ENCODE measurements around the gene AFMID.

Gene AFMID

DNA sequence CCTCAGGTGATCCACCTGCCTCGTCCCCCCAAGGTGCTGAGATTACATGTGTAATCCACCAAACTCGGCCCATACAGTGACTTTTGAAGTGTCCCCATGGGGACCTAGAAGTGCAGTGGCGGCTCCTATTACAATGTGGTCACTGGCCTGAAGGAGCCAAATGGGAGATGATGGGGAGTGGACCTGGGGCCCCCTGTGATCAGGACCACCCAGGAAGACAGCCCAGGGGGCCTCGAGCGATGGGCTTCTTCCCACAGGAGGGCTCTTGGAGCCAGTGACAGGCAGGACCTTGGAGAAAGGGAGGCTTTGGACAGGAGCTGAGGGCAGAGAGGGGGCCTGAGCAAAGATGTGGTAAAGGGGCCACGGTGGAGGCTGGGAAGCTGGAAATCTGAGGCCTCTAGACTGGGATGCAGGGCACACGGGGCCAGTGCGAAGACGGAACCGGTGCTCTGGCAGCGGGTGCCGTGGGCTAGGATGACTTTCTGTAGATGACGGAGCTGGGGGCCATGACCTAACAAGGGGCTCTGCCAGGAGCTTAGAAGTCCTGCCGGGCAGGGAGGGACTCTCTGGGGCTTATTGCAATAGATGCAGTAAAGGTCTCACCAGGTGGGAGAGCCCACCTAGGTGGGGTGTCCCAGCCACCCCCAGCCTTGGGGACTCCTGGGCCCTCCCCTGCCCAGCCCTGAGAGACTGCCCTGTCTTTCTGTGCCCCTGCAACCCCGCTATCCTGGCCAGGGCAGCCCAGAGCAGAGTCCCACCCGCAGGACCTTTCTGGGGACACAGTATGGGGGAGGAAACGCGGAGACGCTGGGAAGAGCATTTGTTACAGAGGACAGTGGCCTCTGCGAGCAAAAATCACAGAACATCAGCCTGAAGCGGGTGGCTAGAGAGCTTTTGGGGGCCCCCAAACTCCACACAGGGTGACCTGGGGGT is 43.7 kb upstream of the AFMID start:
- H3K9ac ChIP-seq (ENCODE audit: low read depth in 1 of 2, low read length in 2 of 2): no peak overlapping the region
- no peaks in the 10 kb centered on the region for H3K36me3 ChIP-seq (ENCODE audit: control insufficient read depth in 1 of 2, insufficient read depth in 2 of 2, low read length in 2 of 2)
- no peaks in the 10 kb centered on the region for H3K9me3 ChIP-seq (ENCODE audit: control insufficient read depth in 1 of 2, low read length in 2 of 2)
- peak overlapping the region; percentile 30 for H3K27ac ChIP-seq (ENCODE audit: low read depth, low read length)
- no peaks in the 10 kb centered on the region for H3K27me3 ChIP-seq (ENCODE audit: control insufficient read depth in 1 of 2, insufficient read depth in 2 of 2, low read length in 2 of 2)
- peaks cover 56 to 73% of the 10 kb centered on the region in 2 donors for H3K4me1 ChIP-seq (ENCODE audit: control insufficient read depth in 1 of 2, insufficient read depth in 2 of 2, low read length in 2 of 2)
- no peak overlapping the region for H3K4me3 ChIP-seq (ENCODE audit: low read depth in 1 of 2, low read length in 2 of 2)

DNA sequence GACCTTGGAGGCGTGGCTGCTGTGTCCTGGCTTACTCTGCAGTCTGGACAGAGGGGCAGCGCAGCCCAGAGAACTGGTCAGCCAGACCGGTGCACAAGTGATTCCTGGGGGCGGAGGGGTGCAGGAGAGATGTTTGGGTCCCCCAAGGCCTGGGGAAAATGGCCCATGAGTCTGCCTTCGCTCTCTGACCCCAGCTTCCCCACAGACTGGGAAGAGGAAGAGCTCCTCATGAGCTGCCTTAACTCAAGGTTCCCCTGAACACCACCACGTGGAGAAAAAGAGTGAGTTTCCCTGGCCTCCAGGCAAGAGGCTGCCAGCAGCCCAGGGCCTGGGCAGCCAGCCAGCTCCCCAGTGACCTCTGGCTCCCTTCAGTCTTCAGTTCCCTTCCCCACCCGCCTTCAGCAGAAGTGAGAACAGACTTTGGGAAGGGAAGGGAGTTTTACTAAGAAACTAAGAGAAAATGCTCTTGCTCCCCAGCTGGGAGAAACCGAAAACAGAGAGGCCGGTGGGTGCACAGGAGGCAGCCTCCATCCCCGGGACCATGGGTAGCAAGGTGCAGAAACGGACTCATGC is 42.9 kb upstream of the AFMID start:
- Histone ChIP-seq H3K27ac (ENCODE audit: low read depth, low read length) (peak overlapping the region; percentile 60), H3K9ac (ENCODE audit: low read depth in 1 of 2, low read length in 2 of 2) (peak overlapping the region in 1 of 2 donors; percentile 66), H3K9me3 (ENCODE audit: control insufficient read depth in 1 of 2, low read length in 2 of 2) (no peaks in the 10 kb centered on the region), H3K4me1 (ENCODE audit: control insufficient read depth in 1 of 2, insufficient read depth in 2 of 2, low read length in 2 of 2) (peaks cover 56 to 77% of the 10 kb centered on the region in 2 donors), H3K36me3 (ENCODE audit: control insufficient read depth in 1 of 2, insufficient read depth in 2 of 2, low read length in 2 of 2) (no peaks in the 10 kb centered on the region), H3K4me3 (ENCODE audit: low read depth in 1 of 2, low read length in 2 of 2) (peak overlapping the region; percentile 19 to 40), H3K27me3 (ENCODE audit: control insufficient read depth in 1 of 2, insufficient read depth in 2 of 2, low read length in 2 of 2) (no peaks in the 10 kb centered on the region)

DNA sequence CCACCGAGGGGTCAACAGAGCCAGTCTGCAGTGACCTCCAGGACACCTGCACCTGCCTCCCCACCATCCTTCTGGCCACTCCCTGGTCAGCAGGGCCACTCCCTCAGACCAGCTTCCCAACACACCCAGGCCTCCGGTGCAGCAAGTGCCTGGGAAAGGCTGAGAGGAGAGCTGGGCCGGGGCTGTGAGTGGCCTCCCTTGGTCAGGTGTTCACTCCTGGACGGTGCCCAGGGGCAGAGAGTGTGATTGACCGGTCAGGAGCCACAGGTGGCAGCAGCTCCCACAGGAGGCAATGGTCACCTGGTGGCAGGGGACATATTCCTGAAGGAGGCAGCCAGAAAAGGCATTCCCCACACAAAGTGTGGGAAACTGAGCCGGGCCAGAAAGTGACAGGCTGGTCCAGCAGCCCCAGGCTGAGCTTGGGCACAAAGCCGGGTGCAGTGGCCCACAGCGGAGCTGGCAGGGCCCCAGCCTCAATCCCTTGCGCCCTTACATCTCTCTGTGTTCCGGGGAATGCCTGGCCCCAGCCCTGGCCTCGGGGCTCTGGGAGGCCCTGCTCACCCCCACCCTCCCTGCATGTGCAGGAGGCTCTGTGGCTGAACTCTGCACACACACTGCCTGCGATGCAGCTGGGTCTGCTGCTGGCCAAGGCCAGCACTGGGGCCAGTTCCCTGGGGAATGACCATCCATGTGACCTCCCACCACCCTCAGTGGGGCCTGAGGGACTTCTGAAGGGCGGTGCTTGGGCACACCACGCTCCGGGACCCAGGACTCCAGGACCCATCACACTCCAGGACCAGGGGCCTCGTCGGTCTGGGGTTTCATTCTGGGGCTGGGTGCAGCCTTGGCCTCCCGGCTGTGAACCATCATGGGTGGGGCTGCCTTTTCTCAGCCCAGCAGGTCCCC is 42.2 kb upstream of the AFMID start:
- Histone ChIP-seq H3K4me1 (ENCODE audit: control insufficient read depth in 1 of 2, insufficient read depth in 2 of 2, low read length in 2 of 2) (peaks cover 56 to 77% of the 10 kb centered on the region in 2 donors), H3K27me3 (ENCODE audit: control insufficient read depth in 1 of 2, insufficient read depth in 2 of 2, low read length in 2 of 2) (no peaks in the 10 kb centered on the region), H3K9ac (ENCODE audit: low read depth in 1 of 2, low read length in 2 of 2) (peak overlapping the region in 1 of 2 donors; percentile 66), H3K4me3 (ENCODE audit: low read depth in 1 of 2, low read length in 2 of 2) (peak overlapping the region; percentile 19 to 40), H3K9me3 (ENCODE audit: control insufficient read depth in 1 of 2, low read length in 2 of 2) (no peaks in the 10 kb centered on the region), H3K27ac (ENCODE audit: low read depth, low read length) (peak overlapping the region; percentile 60), H3K36me3 (ENCODE audit: control insufficient read depth in 1 of 2, insufficient read depth in 2 of 2, low read length in 2 of 2) (no peaks in the 10 kb centered on the region)

DNA sequence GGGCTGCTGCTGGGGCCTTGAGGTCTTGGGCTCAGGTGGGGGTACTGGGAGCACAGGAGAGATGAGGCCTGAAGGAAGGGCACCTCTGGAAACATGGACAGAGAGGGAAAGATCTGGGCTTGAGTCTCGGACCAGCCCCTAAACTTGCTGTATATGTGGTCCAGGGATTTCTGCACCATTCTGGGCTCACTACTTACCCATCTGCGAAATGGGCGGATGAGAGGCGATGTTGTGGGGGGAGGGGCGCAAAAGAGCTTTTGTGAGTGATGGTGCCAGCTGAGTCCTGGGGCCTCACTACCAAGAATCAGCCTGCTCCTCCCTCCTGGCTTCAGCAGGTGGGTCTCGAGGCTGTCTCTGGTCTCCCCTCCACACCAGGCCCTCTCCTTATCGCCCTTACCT is 40.7 kb upstream of the AFMID start:
- H3K4me1 ChIP-seq (ENCODE audit: control insufficient read depth in 1 of 2, insufficient read depth in 2 of 2, low read length in 2 of 2): peaks cover 59 to 74% of the 10 kb centered on the region in 2 donors
- H3K27me3 ChIP-seq (ENCODE audit: control insufficient read depth in 1 of 2, insufficient read depth in 2 of 2, low read length in 2 of 2): no peaks in the 10 kb centered on the region
- no peak overlapping the region for H3K27ac ChIP-seq (ENCODE audit: low read depth, low read length)

DNA sequence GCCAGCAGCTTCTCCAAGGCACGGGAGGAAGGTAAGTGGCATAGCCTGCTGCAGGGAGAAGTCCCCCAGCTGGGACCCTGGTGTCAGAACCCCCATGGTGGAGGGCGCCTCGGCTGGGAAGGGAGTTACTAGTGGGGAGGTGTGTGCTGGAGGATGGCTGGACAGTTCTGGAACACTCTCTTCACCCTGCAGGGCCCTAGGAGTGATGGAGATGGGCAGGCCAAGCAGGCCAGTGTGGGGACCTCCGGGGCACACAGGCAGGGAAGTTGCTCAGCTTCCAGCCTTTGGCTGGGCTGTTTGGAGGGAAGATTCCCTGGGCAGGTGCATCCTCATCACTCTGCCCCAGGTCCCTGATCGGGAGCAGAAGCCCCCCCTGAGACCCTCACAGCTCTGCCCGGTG is 40.3 kb upstream of the AFMID start:
- Histone ChIP-seq H3K9me3 (ENCODE audit: control insufficient read depth in 1 of 2, low read length in 2 of 2) (no peaks in the 10 kb centered on the region), H3K9ac (ENCODE audit: low read depth in 1 of 2, low read length in 2 of 2) (no peak overlapping the region), H3K36me3 (ENCODE audit: control insufficient read depth in 1 of 2, insufficient read depth in 2 of 2, low read length in 2 of 2) (no peaks in the 10 kb centered on the region), H3K4me1 (ENCODE audit: control insufficient read depth in 1 of 2, insufficient read depth in 2 of 2, low read length in 2 of 2) (peaks cover 58 to 70% of the 10 kb centered on the region in 2 donors), H3K27me3 (ENCODE audit: control insufficient read depth in 1 of 2, insufficient read depth in 2 of 2, low read length in 2 of 2) (no peaks in the 10 kb centered on the region), H3K27ac (ENCODE audit: low read depth, low read length) (no peak overlapping the region), H3K4me3 (ENCODE audit: low read depth in 1 of 2, low read length in 2 of 2) (no peak overlapping the region)

More for the DNA sequence above, 40.7 kb upstream of the AFMID start:
- no peaks in the 10 kb centered on the region for H3K9me3 ChIP-seq (ENCODE audit: control insufficient read depth in 1 of 2, low read length in 2 of 2)
- H3K36me3 ChIP-seq (ENCODE audit: control insufficient read depth in 1 of 2, insufficient read depth in 2 of 2, low read length in 2 of 2): no peaks in the 10 kb centered on the region
- H3K4me3 ChIP-seq (ENCODE audit: low read depth in 1 of 2, low read length in 2 of 2): no peak overlapping the region
- H3K9ac ChIP-seq (ENCODE audit: low read depth in 1 of 2, low read length in 2 of 2): no peak overlapping the region

DNA sequence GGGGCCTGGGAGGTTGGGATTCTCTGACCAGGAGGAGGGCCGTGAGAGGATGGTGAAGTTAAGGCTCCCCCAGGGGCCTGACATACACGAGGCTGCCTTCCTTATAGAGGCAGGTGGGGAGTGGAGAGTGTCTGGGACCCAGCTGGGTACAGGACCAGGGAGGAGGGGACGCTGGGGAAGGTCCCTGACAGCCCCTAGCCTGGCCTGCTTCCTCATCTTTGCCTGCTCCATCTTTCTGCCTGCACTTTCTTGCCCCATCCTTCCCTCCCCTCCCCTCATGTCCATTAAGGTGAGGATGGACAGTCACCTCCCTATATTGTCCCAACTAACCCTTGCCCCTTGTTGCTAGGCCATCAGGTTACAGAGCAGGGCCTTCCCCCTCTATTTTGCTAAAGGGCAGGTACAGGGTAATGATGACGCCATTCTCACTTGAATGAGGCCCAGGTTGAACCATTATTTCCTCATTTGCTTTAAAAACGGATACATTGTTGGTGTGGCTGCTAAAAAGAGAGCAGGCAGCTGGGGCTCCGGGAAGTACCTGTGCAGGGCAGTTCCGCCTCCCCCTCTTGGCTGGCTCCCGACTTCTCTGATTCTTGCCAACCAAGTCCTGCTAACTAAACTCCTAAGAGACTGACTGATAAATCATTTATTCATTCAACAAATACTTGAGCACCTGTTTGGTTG is 39.7 kb upstream of the AFMID start:
- H3K36me3 ChIP-seq (ENCODE audit: control insufficient read depth in 1 of 2, insufficient read depth in 2 of 2, low read length in 2 of 2): no peaks in the 10 kb centered on the region
- H3K27ac ChIP-seq (ENCODE audit: low read depth, low read length): no peak overlapping the region
- no peak overlapping the region for H3K4me3 ChIP-seq (ENCODE audit: low read depth in 1 of 2, low read length in 2 of 2)
- no peak overlapping the region for H3K9ac ChIP-seq (ENCODE audit: low read depth in 1 of 2, low read length in 2 of 2)
- H3K27me3 ChIP-seq (ENCODE audit: control insufficient read depth in 1 of 2, insufficient read depth in 2 of 2, low read length in 2 of 2): no peaks in the 10 kb centered on the region
- no peaks in the 10 kb centered on the region for H3K9me3 ChIP-seq (ENCODE audit: control insufficient read depth in 1 of 2, low read length in 2 of 2)
- H3K4me1 ChIP-seq (ENCODE audit: control insufficient read depth in 1 of 2, insufficient read depth in 2 of 2, low read length in 2 of 2): peaks cover 54 to 64% of the 10 kb centered on the region in 2 donors

DNA sequence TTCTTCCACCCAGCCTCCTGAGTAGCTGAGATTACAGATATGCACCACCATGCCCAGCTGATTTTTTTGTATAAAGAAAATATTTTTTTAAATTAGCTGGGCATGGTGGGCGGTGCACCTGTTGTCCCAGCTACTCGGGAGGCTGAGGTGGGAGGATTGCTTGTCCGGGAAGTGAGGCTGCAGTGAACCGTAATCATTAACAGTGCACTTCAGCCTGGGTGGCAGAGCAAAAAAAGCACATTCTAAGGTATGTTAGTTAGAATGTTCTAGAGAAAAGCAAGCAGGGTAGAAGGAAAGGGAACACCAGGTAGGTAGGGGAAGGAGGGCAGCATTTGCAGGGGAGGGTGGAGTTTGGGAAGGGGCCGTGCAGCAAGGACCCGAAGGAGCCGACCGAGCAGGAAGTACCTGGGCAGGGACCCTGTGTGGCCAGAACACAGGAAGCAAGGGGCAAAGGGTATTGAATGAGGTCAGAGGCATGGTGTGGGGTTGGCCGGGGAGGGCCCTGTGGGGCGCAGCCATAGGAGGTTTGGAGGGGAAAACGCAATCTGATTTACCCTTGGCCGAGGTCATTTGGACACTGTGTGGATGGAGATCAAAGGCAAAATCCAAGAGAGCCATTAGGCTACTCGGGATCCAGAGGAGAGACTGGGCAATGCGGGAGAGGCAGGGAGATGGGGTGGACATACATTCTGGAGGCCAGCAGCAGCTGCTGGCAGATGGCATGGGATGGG is 38.7 kb upstream of the AFMID start:
- no peaks in the 10 kb centered on the region for H3K27me3 ChIP-seq (ENCODE audit: control insufficient read depth in 1 of 2, insufficient read depth in 2 of 2, low read length in 2 of 2)

DNA sequence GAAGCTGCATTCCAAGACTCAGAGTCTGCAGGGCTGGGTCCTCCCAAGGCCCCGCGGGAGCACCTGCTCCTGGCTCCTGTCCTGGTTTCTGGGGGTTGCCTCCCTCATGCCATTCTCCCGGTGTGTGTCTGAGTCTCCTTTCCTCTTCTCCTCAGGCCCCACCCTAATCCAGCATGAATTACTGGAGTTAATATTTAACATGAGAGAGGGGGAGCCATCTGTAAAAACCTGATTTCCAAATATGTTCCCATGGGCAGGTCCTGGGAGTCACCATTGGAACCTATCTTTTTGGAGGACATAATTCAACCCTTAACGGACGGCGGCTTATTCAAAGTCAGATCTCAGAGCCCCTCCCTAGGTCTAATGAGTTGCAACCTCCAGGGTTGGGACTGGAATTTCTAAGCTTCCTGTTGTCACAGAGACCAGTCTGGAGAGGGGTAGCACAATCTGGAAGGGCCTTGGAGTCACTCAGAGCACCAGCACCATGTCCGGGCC is 35.6 kb upstream of the AFMID start:
- Histone ChIP-seq H3K9ac (ENCODE audit: low read depth in 1 of 2, low read length in 2 of 2) (no peak overlapping the region), H3K4me1 (ENCODE audit: control insufficient read depth in 1 of 2, insufficient read depth in 2 of 2, low read length in 2 of 2) (peaks cover 24 to 32% of the 10 kb centered on the region in 2 donors), H3K27me3 (ENCODE audit: control insufficient read depth in 1 of 2, insufficient read depth in 2 of 2, low read length in 2 of 2) (no peaks in the 10 kb centered on the region), H3K4me3 (ENCODE audit: low read depth in 1 of 2, low read length in 2 of 2) (no peak overlapping the region), H3K9me3 (ENCODE audit: control insufficient read depth in 1 of 2, low read length in 2 of 2) (no peaks in the 10 kb centered on the region), H3K36me3 (ENCODE audit: control insufficient read depth in 1 of 2, insufficient read depth in 2 of 2, low read length in 2 of 2) (no peaks in the 10 kb centered on the region), H3K27ac (ENCODE audit: low read depth, low read length) (no peak overlapping the region)

More for the DNA sequence above, 38.7 kb upstream of the AFMID start:
- H3K9ac ChIP-seq (ENCODE audit: low read depth in 1 of 2, low read length in 2 of 2): no peak overlapping the region
- H3K27ac ChIP-seq (ENCODE audit: low read depth, low read length): no peak overlapping the region
- no peaks in the 10 kb centered on the region for H3K36me3 ChIP-seq (ENCODE audit: control insufficient read depth in 1 of 2, insufficient read depth in 2 of 2, low read length in 2 of 2)
- no peaks in the 10 kb centered on the region for H3K9me3 ChIP-seq (ENCODE audit: control insufficient read depth in 1 of 2, low read length in 2 of 2)
- H3K4me3 ChIP-seq (ENCODE audit: low read depth in 1 of 2, low read length in 2 of 2): no peak overlapping the region
- H3K4me1 ChIP-seq (ENCODE audit: control insufficient read depth in 1 of 2, insufficient read depth in 2 of 2, low read length in 2 of 2): peaks cover 54 to 61% of the 10 kb centered on the region in 2 donors
